Measurements from ENCODE around the gene COA4. TPM values are rescaled to one million over a fixed set of nuclear protein-coding genes. Genes with fewer than 3 reads are reported as not detected.
A peak's percentile ranks its signal among the peaks of the same experiment; 100 is the strongest.

Gene COA4
- polyA plus RNA-seq, 3 donors: 46.6 to 57.7 (median 53.4) TPM

- H3K27me3 Mint-ChIP-seq (ENCODE audit: low read depth in 3 of 3): peaks cover 0 to 3% (median 0%) of the 10 kb centered on the region in 3 donors
- no peaks in the 10 kb centered on the region for H3K4me1 Mint-ChIP-seq
- Histone ChIP-seq H3K4me1 (ENCODE audit: control insufficient read depth in 1 of 2, insufficient read depth in 2 of 2, low read length in 2 of 2) (no peaks in the 10 kb centered on the region), H3K9ac (ENCODE audit: insufficient read depth, low read length, poor library complexity, severe bottlenecking) (no peak overlapping the region), H3K4me2 (replicated peaks; ENCODE audit: extremely low read depth, low read length, poor library complexity, severe bottlenecking) (no peak overlapping the region), H3K27ac (ENCODE audit: low read depth in 1 of 2, low read length in 2 of 2) (no peak overlapping the region), H3K27me3 (ENCODE audit: control insufficient read depth in 2 of 2, insufficient read depth in 2 of 2, low read length in 2 of 2) (no peaks in the 10 kb centered on the region), H2AFZ (ENCODE audit: insufficient read depth, low read depth, low read length, poor library complexity, severe bottlenecking) (no peak overlapping the region), H3K36me3 (replicated peaks in 1 of 2; ENCODE audit: control insufficient read depth in 1 of 2, insufficient read depth in 2 of 2, low read length in 2 of 2) (peaks cover 21 to 59% of the 10 kb centered on the region in 2 donors), H3K9me3 (replicated peaks in 1 of 2; ENCODE audit: control insufficient read depth in 1 of 2, insufficient read depth in 1 of 2, low read length in 2 of 2) (no peaks in the 10 kb centered on the region), H4K20me1 (ENCODE audit: insufficient read depth, low read length) (no peaks in the 10 kb centered on the region), H3K79me2 (ENCODE audit: insufficient read depth, low read length) (no peaks in the 10 kb centered on the region), H3K4me3 (replicated peaks in 1 of 3; ENCODE audit: low read depth in 2 of 3, low read length in 3 of 3) (no peak overlapping the region)
- H3K27ac Mint-ChIP-seq: no peak overlapping the region
- no peaks in the 10 kb centered on the region for H3K9me3 Mint-ChIP-seq
- TF ChIP-seq CTCF (IDR thresholded peaks at IDR 0.05): no peak
- 87% methylated on average over 3 of the region's 4 CpGs for WGBS (ENCODE audit: insufficient coverage)
- DNase-seq: no peak
- intact Hi-C loops (cut with micrococcal nuclease): no loop called here
- H3K36me3 Mint-ChIP-seq: peaks cover 45 to 68% of the 10 kb centered on the region in 2 donors
- no peak overlapping the region for H3K4me3 Mint-ChIP-seq
These were observed 13.7 kb downstream of the COA4 start for GRCh38 chr11:73862986-73863385.

- intact Hi-C loops (cut with micrococcal nuclease): no loop called here
- DNase-seq: no peak
- Histone ChIP-seq H4K20me1 (ENCODE audit: insufficient read depth, low read length) (no peaks in the 10 kb centered on the region), H3K4me2 (replicated peaks; ENCODE audit: extremely low read depth, low read length, poor library complexity, severe bottlenecking) (no peak overlapping the region), H3K4me3 (replicated peaks in 1 of 3; ENCODE audit: low read depth in 2 of 3, low read length in 3 of 3) (no peak overlapping the region), H3K9ac (ENCODE audit: insufficient read depth, low read length, poor library complexity, severe bottlenecking) (no peak overlapping the region), H2AFZ (ENCODE audit: insufficient read depth, low read depth, low read length, poor library complexity, severe bottlenecking) (no peak overlapping the region), H3K79me2 (ENCODE audit: insufficient read depth, low read length) (no peaks in the 10 kb centered on the region), H3K4me1 (ENCODE audit: control insufficient read depth in 1 of 2, insufficient read depth in 2 of 2, low read length in 2 of 2) (no peaks in the 10 kb centered on the region), H3K9me3 (replicated peaks in 1 of 2; ENCODE audit: control insufficient read depth in 1 of 2, insufficient read depth in 1 of 2, low read length in 2 of 2) (no peaks in the 10 kb centered on the region), H3K27me3 (ENCODE audit: control insufficient read depth in 2 of 2, insufficient read depth in 2 of 2, low read length in 2 of 2) (no peaks in the 10 kb centered on the region), H3K27ac (ENCODE audit: low read depth in 1 of 2, low read length in 2 of 2) (no peak overlapping the region), H3K36me3 (replicated peaks in 1 of 2; ENCODE audit: control insufficient read depth in 1 of 2, insufficient read depth in 2 of 2, low read length in 2 of 2) (peaks cover 21 to 49% of the 10 kb centered on the region in 2 donors)
- 80% methylated on average over 1 of the region's 2 CpGs for WGBS (ENCODE audit: insufficient coverage)
- H3K27me3 Mint-ChIP-seq (ENCODE audit: low read depth in 3 of 3): peaks cover 0 to 4% (median 0%) of the 10 kb centered on the region in 3 donors
- H3K36me3 Mint-ChIP-seq: peaks cover 41 to 62% of the 10 kb centered on the region in 2 donors
- H3K4me3 Mint-ChIP-seq: no peak overlapping the region
- H3K9me3 Mint-ChIP-seq: peaks cover 0 to 2% (median 0%) of the 10 kb centered on the region in 7 donors
- peak overlapping the region in 3 of 7 donors; percentile 3 to 58 (median 25) for H3K27ac Mint-ChIP-seq
- no peak for TF ChIP-seq CTCF (IDR thresholded peaks at IDR 0.05)
- no peaks in the 10 kb centered on the region for H3K4me1 Mint-ChIP-seq
These were observed 16.4 kb downstream of the COA4 start for GRCh38 chr11:73860202-73860601.

Data from CD14-positive monocyte (primary cell).